Transverse colon (tissue), 3 donors: ENCODE results near the gene NMT2.

ENCODE experiments used
- CTCF ChIP-seq, 5 experiments: fragments of 200-600 bp in 3 of 5; fragments of 450-650 bp in 2 of 5; sonication (generic) in 3 of 5; IDR thresholded peaks; 1 replicate in 2 of 5; 2 replicates in 3 of 5; pipeline ENCODE4 v1.5.1; 2016 to 2017; ENCODE audit warnings: antibody characterized with exemption in 5 of 5, inconsistent platforms in 3 of 5, mild to moderate bottlenecking in 2 of 5, moderate library complexity in 1 of 5
- EP300 ChIP-seq: sonication (generic); formaldehyde crosslinking; IDR thresholded peaks from one replicate; pipeline ENCODE4 v1.6.1; 2017; ENCODE audit warnings: antibody characterized with exemption, low read depth

- no peak for TF ChIP-seq EP300
- TF ChIP-seq CTCF (IDR thresholded peaks at IDR 0.05), result no peak
Measured at GRCh38 chr10:15112657-15113056, 55.8 kb downstream of the NMT2 start.
